Cardiac fibroblast (primary cell): Measurements from ENCODE around the gene GKN2.

ENCODE experiments used
- DNase-seq, 2 donors: peaks; one replicate each; pipeline versions ENCODE4 v3.0.0 to v3.0.0-alpha.2; 2010; ENCODE audit warnings: low read depth in 2 of 2
- H3K4me3 ChIP-seq, 2 donors: replicated peaks in 1 of 2; 1 replicate in 1 of 2; 2 replicates in 1 of 2; pipeline ENCODE4 v1.5.1; 2011; ENCODE audit warnings: low read depth in 2 of 2, low read length in 2 of 2, mild to moderate bottlenecking in 2 of 2, moderate library complexity in 1 of 2
- CTCF ChIP-seq: IDR thresholded peaks from one replicate; pipeline ENCODE4 v1.5.1; 2011; ENCODE audit warnings: low read depth, mild to moderate bottlenecking, low read length, inconsistent platforms

GKN2 gene

GRCh38 chr2:68917034-68917718 lies 35.5 kb downstream of the GKN2 start:
- no peak overlapping the region for H3K4me3 ChIP-seq
- peak in 1 of 2 donors; percentile 37 for DNase-seq
- TF ChIP-seq CTCF = no peak

GRCh38 chr2:68916226-68916625 lies 36.5 kb downstream of the GKN2 start:
- no peak for DNase-seq
- no peak for TF ChIP-seq CTCF
- no peak overlapping the region for H3K4me3 ChIP-seq

GRCh38 chr2:68915393-68915792 lies 37.3 kb downstream of the GKN2 start:
- no peak for DNase-seq
- TF ChIP-seq CTCF = no peak
- H3K4me3 ChIP-seq = no peak overlapping the region

- H3K4me3 ChIP-seq = no peak overlapping the region
- no peak for DNase-seq
- TF ChIP-seq CTCF = no peak
Observed at GRCh38 chr2:68913359-68913758, 39.3 kb downstream of the GKN2 start.

GRCh38 chr2:68912732-68913131 lies 40.0 kb downstream of the GKN2 start:
- no peak for DNase-seq
- TF ChIP-seq CTCF = no peak
- H3K4me3 ChIP-seq = no peak overlapping the region

- TF ChIP-seq CTCF = no peak
- no peak overlapping the region for H3K4me3 ChIP-seq
- DNase-seq = no peak
Observed at GRCh38 chr2:68912111-68912510, 40.6 kb downstream of the GKN2 start.

GRCh38 chr2:68911709-68912108 lies 41.0 kb downstream of the GKN2 start:
- DNase-seq = no peak
- no peak for TF ChIP-seq CTCF
- no peak overlapping the region for H3K4me3 ChIP-seq
